ENCODE data around the gene ZNF174.
A peak's percentile ranks its signal among the peaks of the same experiment; 100 is the strongest.

Gene ZNF174

GRCh38 chr16:3401719-3402397 is 843 bp downstream of the ZNF174 start:
- Histone ChIP-seq H3K9me3 (ENCODE audit: control insufficient read depth, insufficient read depth, low read length) (peaks cover 15% of the 10 kb centered on the region), H3K4me1 (ENCODE audit: insufficient read depth, low read length) (no peaks in the 10 kb centered on the region), H3K36me3 (ENCODE audit: insufficient read depth, low read length) (peaks cover 14% of the 10 kb centered on the region), H3K9ac (ENCODE audit: low read depth, low read length) (peak overlapping the region; percentile 64)

GRCh38 chr16:3408561-3409197 is 7.7 kb downstream of the ZNF174 start:
- no peak overlapping the region for H3K9ac ChIP-seq (ENCODE audit: low read depth, low read length)
- H3K4me1 ChIP-seq (ENCODE audit: insufficient read depth, low read length): no peaks in the 10 kb centered on the region
- H3K36me3 ChIP-seq (ENCODE audit: insufficient read depth, low read length): peaks cover 26% of the 10 kb centered on the region
- H3K9me3 ChIP-seq (ENCODE audit: control insufficient read depth, insufficient read depth, low read length): peaks cover 50% of the 10 kb centered on the region

- Histone ChIP-seq H3K9me3 (ENCODE audit: control insufficient read depth, insufficient read depth, low read length) (peaks cover 21% of the 10 kb centered on the region), H3K9ac (ENCODE audit: low read depth, low read length) (no peak overlapping the region), H3K4me1 (ENCODE audit: insufficient read depth, low read length) (no peaks in the 10 kb centered on the region), H3K36me3 (ENCODE audit: insufficient read depth, low read length) (peaks cover 3% of the 10 kb centered on the region; the same call in 1 of the 2 replicates)
These were observed 12.8 kb downstream of the ZNF174 start for GRCh38 chr16:3413730-3414379.

GRCh38 chr16:3431779-3432219 is 30.8 kb downstream of the ZNF174 start:
- no peaks in the 10 kb centered on the region for H3K9me3 ChIP-seq (ENCODE audit: control insufficient read depth, insufficient read depth, low read length)
- H3K9ac ChIP-seq (ENCODE audit: low read depth, low read length): no peak overlapping the region
- no peaks in the 10 kb centered on the region; the same call in 1 of the 2 replicates for H3K36me3 ChIP-seq (ENCODE audit: insufficient read depth, low read length)
- H3K4me1 ChIP-seq (ENCODE audit: insufficient read depth, low read length): no peaks in the 10 kb centered on the region

- Histone ChIP-seq H3K4me1 (ENCODE audit: insufficient read depth, low read length) (no peaks in the 10 kb centered on the region), H3K9ac (ENCODE audit: low read depth, low read length) (no peak overlapping the region), H3K9me3 (ENCODE audit: control insufficient read depth, insufficient read depth, low read length) (no peaks in the 10 kb centered on the region), H3K36me3 (ENCODE audit: insufficient read depth, low read length) (no peaks in the 10 kb centered on the region; the same call in 1 of the 2 replicates)
These were observed 33.4 kb downstream of the ZNF174 start for GRCh38 chr16:3434373-3434772.

- Histone ChIP-seq H3K9ac (ENCODE audit: low read depth, low read length) (no peak overlapping the region), H3K36me3 (ENCODE audit: insufficient read depth, low read length) (no peaks in the 10 kb centered on the region; the same call in 1 of the 2 replicates), H3K9me3 (ENCODE audit: control insufficient read depth, insufficient read depth, low read length) (no peaks in the 10 kb centered on the region), H3K4me1 (ENCODE audit: insufficient read depth, low read length) (no peaks in the 10 kb centered on the region)
These were observed 38.6 kb downstream of the ZNF174 start for GRCh38 chr16:3439637-3440036.

GRCh38 chr16:3443108-3444031 is 42.4 kb downstream of the ZNF174 start, which contains the start of the genes NAA60 and ZNF597:
Gene NAA60 (plus strand): TSS chr16:3443680. CDS start chr16:3476228, 32,548 bp downstream.
Gene ZNF597 (minus strand): TSS chr16:3443504. CDS start chr16:3443153, 351 bp downstream.
- H3K4me1 ChIP-seq (ENCODE audit: insufficient read depth, low read length): no peaks in the 10 kb centered on the region
- H3K36me3 ChIP-seq (ENCODE audit: insufficient read depth, low read length): no peaks in the 10 kb centered on the region
- H3K9ac ChIP-seq (ENCODE audit: low read depth, low read length): peak within 1 kb of the TSS; percentile 80
- H3K9me3 ChIP-seq (ENCODE audit: control insufficient read depth, insufficient read depth, low read length): no peaks in the 10 kb centered on the region

GRCh38 chr16:3444032-3444388 is 43.0 kb downstream of the ZNF174 start:
- Histone ChIP-seq H3K4me1 (ENCODE audit: insufficient read depth, low read length) (no peaks in the 10 kb centered on the region), H3K9ac (ENCODE audit: low read depth, low read length) (peak overlapping the region; percentile 80), H3K36me3 (ENCODE audit: insufficient read depth, low read length) (no peaks in the 10 kb centered on the region), H3K9me3 (ENCODE audit: control insufficient read depth, insufficient read depth, low read length) (no peaks in the 10 kb centered on the region)

GRCh38 chr16:3454093-3454492 is 53.1 kb downstream of the ZNF174 start:
- Histone ChIP-seq H3K36me3 (ENCODE audit: insufficient read depth, low read length) (no peaks in the 10 kb centered on the region; the same call in 1 of the 2 replicates), H3K9ac (ENCODE audit: low read depth, low read length) (no peak overlapping the region), H3K9me3 (ENCODE audit: control insufficient read depth, insufficient read depth, low read length) (no peaks in the 10 kb centered on the region), H3K4me1 (ENCODE audit: insufficient read depth, low read length) (peaks cover 9% of the 10 kb centered on the region)

- H3K36me3 ChIP-seq (ENCODE audit: insufficient read depth, low read length): no peaks in the 10 kb centered on the region; the same call in 1 of the 2 replicates
- no peak overlapping the region for H3K9ac ChIP-seq (ENCODE audit: low read depth, low read length)
- H3K9me3 ChIP-seq (ENCODE audit: control insufficient read depth, insufficient read depth, low read length): no peaks in the 10 kb centered on the region
- H3K4me1 ChIP-seq (ENCODE audit: insufficient read depth, low read length): peaks cover 15% of the 10 kb centered on the region
These were observed 53.7 kb downstream of the ZNF174 start for GRCh38 chr16:3454631-3455147.

GRCh38 chr16:3457434-3458252 is 56.6 kb downstream of the ZNF174 start:
- peak overlapping the region; percentile 97 for H3K9ac ChIP-seq (ENCODE audit: low read depth, low read length)
- peaks cover 19% of the 10 kb centered on the region for H3K4me1 ChIP-seq (ENCODE audit: insufficient read depth, low read length)
- no peaks in the 10 kb centered on the region for H3K36me3 ChIP-seq (ENCODE audit: insufficient read depth, low read length)
- H3K9me3 ChIP-seq (ENCODE audit: control insufficient read depth, insufficient read depth, low read length): no peaks in the 10 kb centered on the region

GRCh38 chr16:3458278-3458851 is 57.4 kb downstream of the ZNF174 start:
- Histone ChIP-seq H3K9me3 (ENCODE audit: control insufficient read depth, insufficient read depth, low read length) (no peaks in the 10 kb centered on the region), H3K9ac (ENCODE audit: low read depth, low read length) (peak overlapping the region; percentile 97), H3K36me3 (ENCODE audit: insufficient read depth, low read length) (no peaks in the 10 kb centered on the region), H3K4me1 (ENCODE audit: insufficient read depth, low read length) (peaks cover 19% of the 10 kb centered on the region)

- Histone ChIP-seq H3K4me1 (ENCODE audit: insufficient read depth, low read length) (peaks cover 16% of the 10 kb centered on the region), H3K9me3 (ENCODE audit: control insufficient read depth, insufficient read depth, low read length) (no peaks in the 10 kb centered on the region), H3K9ac (ENCODE audit: low read depth, low read length) (peak overlapping the region; percentile 97), H3K36me3 (ENCODE audit: insufficient read depth, low read length) (no peaks in the 10 kb centered on the region)
These were observed 57.9 kb downstream of the ZNF174 start for GRCh38 chr16:3458852-3459361.
